Right lobe of liver (tissue), 4 donors: Measurements from ENCODE around the gene NPFF.

Source experiments
- CTCF ChIP-seq, 4 donors: fragments of 200-600 bp in 3 of 4; fragments of 450-650 bp in 1 of 4; IDR thresholded peaks; one replicate each; pipeline versions ENCODE4 v1.5.1 to v1.8.0; 2016 to 2022; ENCODE audit warnings: antibody characterized with exemption in 4 of 4, mild to moderate bottlenecking in 2 of 4
- POLR2A ChIP-seq: fragments of 450-650 bp; IDR thresholded peaks from one replicate; pipeline ENCODE4 v1.6.1; 2017; ENCODE audit warnings: antibody characterized with exemption, mild to moderate bottlenecking
- donor health status: DM: no; HTN: no; CAD: no.
- donor health status: DM: no; HTN: no; CAD: no.
- donor health status: DM: no; HTN: yes; CAD: no.

- TF ChIP-seq CTCF (IDR thresholded peaks at IDR 0.05) (no peak), POLR2A (no peak)
Observed at GRCh38 chr12:53478865-53479264, 28.4 kb downstream of the NPFF start.
